HEK293T (cell line): ENCODE results near the gene AFF4.

Experiments used
- ARNT ChIP-seq: fragments of 450-650 bp; IDR thresholded peaks from 2 replicates; pipeline ENCODE4 v1.6.1; 2017; ENCODE audit warnings: mild to moderate bottlenecking
- TARDBP ChIP-seq: fragments of 450-650 bp; IDR thresholded peaks from 2 replicates; pipeline ENCODE4 v1.6.1; 2016

DNA sequence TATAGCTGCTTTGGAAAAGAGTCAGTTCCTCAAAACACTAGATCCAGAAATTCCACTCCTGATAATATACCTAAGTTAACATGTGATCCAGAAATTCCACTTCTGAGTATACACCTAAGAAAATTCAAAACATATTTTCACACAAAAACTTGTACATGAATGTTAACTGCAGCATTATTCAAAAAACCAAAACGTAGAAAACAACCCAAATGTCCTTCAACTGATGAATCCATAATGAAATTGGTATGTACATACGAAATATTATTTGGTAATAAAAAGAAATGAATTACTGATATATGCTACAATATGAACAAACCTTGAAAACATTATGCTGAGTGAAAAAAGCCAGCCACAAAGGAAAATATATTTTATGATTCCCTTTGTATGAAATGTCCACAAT is 16.5 kb upstream of the AFF4 start:
- TF ChIP-seq ARNT = no peak
- TF ChIP-seq TARDBP = no peak
